ENCODE results near the gene PAX8.

DNA sequence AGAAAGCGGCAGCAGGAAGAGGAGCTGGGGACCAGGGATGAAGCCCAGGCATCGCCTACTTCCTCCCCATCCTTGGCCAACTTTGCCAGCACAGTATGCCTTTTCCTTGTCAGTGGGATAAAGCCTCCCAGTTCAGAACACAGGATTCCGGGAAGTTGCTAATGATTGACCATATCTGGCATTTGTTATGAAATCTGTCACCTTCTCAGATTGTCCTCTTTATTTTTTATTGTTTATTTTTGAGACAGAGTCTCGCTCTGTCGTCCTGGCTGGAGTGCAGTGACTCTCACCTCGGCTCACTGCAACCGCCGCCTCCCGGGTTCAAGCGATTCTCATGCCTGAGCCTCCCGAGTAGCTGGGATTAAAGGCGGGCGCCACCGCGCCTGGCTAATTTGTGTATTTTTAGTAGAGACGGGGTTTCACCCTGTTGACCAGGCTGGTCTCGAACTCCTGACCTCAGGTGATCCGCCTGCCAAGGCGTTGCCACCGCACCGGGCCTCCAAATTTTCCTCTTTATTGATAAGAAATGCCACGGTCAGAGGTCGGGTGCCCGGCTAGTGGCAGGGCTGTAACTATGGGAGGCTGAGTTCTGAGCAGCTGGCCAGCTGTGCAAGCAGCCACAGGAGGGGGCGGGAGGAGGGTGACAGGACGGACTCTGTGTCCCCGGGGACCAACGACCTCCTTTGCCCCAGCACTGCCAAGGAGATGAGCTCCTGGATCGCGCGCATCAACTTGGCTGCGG is 80.5 kb downstream of the PAX8 start:
- no peak for TF ChIP-seq POLR2A (IDR thresholded peaks at IDR 0.05)
- TF ChIP-seq, protein P1, sequence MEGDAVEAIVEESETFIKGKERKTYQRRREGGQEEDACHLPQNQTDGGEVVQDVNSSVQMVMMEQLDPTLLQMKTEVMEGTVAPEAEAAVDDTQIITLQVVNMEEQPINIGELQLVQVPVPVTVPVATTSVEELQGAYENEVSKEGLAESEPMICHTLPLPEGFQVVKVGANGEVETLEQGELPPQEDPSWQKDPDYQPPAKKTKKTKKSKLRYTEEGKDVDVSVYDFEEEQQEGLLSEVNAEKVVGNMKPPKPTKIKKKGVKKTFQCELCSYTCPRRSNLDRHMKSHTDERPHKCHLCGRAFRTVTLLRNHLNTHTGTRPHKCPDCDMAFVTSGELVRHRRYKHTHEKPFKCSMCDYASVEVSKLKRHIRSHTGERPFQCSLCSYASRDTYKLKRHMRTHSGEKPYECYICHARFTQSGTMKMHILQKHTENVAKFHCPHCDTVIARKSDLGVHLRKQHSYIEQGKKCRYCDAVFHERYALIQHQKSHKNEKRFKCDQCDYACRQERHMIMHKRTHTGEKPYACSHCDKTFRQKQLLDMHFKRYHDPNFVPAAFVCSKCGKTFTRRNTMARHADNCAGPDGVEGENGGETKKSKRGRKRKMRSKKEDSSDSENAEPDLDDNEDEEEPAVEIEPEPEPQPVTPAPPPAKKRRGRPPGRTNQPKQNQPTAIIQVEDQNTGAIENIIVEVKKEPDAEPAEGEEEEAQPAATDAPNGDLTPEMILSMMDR (IDR thresholded peaks at IDR 0.05), result no peak

Measured in adrenal gland (tissue), 5 donors.